Natural killer cell treated with Interleukin-12 subunit alpha and Interleukin-12 subunit beta and Interleukin-15 and Interleukin-18, amount 100 ng/mL, for 72 hours (primary cell): ENCODE data around the gene NLRP13. TPM values are rescaled to one million over a fixed set of nuclear protein-coding genes. Genes with fewer than 3 reads are reported as not detected.
"Not testable (repeated sequence)": the region's sequence is repeated elsewhere in the genome, so short reads cannot be mapped to it uniquely, and the experiment has no call there.

Experiments
- ATAC-seq, 2 donors: fragments of 150-1000 bp; cut with Tn5 transposase in 1 of 2; sonication (Bioruptor Pico), chemical (Tn5 transposase) in 1 of 2; 2 replicates each; pipeline ENCODE4 v1.10.0; 2021
- DNase-seq: peaks from one replicate; pipeline ENCODE4 v3.0.0; 2022; ENCODE audit warnings: low spot score
- H3K27ac Mint-ChIP-seq, 2 donors: 1 replicate in 1 of 2; 2 replicates in 1 of 2; pipeline ENCODE4 v1.8.0; 2022; ENCODE audit warnings: mixed read lengths in 2 of 2, mild to moderate bottlenecking in 1 of 2, moderate library complexity in 1 of 2
- H3K27me3 Mint-ChIP-seq, 2 donors: 1 replicate in 1 of 2; 2 replicates in 1 of 2; pipeline ENCODE4 v1.8.0; 2022; ENCODE audit warnings: mixed read lengths in 2 of 2
- H3K36me3 Mint-ChIP-seq: one replicate; pipeline ENCODE4 v1.8.0; 2022; ENCODE audit warnings: mixed read lengths
- H3K4me1 Mint-ChIP-seq, 2 donors: 1 replicate in 1 of 2; 2 replicates in 1 of 2; pipeline ENCODE4 v1.8.0; 2022; ENCODE audit warnings: low read depth in 2 of 2, mixed read lengths in 2 of 2, mild to moderate bottlenecking in 1 of 2
- H3K4me3 Mint-ChIP-seq: one replicate; pipeline ENCODE4 v1.8.0; 2022; ENCODE audit warnings: mixed read lengths
- H3K9me3 Mint-ChIP-seq: 2 replicates; pipeline ENCODE4 v1.8.0; 2022; ENCODE audit warnings: mixed read lengths
- total RNA-seq, 2 donors: library from RNA; stranded (reverse); gene quantifications; one replicate each; pipeline ENCODE4 v1.2.3, GENCODE V29; 2022

NLRP13 gene, protein sequence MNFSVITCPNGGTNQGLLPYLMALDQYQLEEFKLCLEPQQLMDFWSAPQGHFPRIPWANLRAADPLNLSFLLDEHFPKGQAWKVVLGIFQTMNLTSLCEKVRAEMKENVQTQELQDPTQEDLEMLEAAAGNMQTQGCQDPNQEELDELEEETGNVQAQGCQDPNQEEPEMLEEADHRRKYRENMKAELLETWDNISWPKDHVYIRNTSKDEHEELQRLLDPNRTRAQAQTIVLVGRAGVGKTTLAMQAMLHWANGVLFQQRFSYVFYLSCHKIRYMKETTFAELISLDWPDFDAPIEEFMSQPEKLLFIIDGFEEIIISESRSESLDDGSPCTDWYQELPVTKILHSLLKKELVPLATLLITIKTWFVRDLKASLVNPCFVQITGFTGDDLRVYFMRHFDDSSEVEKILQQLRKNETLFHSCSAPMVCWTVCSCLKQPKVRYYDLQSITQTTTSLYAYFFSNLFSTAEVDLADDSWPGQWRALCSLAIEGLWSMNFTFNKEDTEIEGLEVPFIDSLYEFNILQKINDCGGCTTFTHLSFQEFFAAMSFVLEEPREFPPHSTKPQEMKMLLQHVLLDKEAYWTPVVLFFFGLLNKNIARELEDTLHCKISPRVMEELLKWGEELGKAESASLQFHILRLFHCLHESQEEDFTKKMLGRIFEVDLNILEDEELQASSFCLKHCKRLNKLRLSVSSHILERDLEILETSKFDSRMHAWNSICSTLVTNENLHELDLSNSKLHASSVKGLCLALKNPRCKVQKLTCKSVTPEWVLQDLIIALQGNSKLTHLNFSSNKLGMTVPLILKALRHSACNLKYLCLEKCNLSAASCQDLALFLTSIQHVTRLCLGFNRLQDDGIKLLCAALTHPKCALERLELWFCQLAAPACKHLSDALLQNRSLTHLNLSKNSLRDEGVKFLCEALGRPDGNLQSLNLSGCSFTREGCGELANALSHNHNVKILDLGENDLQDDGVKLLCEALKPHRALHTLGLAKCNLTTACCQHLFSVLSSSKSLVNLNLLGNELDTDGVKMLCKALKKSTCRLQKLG
- total RNA-seq = not detected

DNA sequence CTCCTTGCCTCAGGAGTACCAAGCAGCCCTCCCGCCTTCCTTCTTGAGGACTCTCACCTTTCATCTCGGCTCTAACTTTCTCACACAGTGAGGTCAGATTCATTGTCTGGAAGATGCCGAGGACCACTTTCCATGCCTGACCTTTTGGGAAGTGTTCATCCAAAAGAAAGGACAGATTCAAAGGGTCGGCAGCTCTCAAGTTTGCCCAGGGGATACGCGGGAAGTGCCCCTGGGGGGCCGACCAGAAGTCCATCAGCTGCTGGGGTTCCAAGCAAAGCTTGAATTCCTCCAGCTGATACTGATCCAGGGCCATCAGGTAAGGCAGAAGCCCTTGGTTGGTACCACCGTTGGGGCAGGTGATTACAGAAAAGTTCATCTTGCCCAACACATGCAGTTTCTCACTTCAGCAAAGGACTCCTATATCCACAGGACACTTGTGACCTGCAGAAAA lies at the start of gene NLRP13:
Gene NLRP13 (minus strand): TSS at position 401 of the 451 bp plus-strand sequence. CDS start 25 bp downstream, at position 376.
- Mint-ChIP-seq H3K9me3 (peaks cover 3% of the 10 kb centered on the region), H3K36me3 (no peaks in the 10 kb centered on the region), H3K27ac (no peak within 1 kb of the TSS), H3K4me3 (no peak within 1 kb of the TSS), H3K4me1 (no peaks in the 10 kb centered on the region), H3K27me3 (no peaks in the 10 kb centered on the region)
- ATAC-seq (no peak), DNase-seq (no peak)

DNA sequence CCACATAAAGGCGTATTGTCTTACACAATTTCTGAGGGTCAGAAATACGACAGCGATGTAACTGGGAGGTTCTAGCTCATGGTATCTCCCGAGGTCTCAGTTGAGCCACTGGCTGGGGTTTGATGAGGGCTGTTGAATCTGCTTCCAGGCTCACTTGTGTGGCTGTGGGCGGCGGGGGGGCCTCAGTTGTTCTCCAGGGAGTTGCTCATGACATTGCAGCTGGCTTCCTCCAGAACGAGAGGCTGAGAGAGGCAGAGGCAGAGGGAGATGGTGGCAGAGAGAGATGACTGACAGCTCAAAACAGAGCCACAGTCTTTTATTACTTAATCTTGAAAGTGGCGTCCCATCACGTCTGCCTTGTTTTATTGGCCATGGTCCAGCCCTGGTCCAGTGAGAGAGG lies 48.3 kb upstream of the NLRP13 start:
- no peak overlapping the region for H3K4me3 Mint-ChIP-seq
- ATAC-seq (no peak), DNase-seq (no peak)
- no peaks in the 10 kb centered on the region for H3K27me3 Mint-ChIP-seq
- peaks cover 8% of the 10 kb centered on the region for H3K9me3 Mint-ChIP-seq
- H3K27ac Mint-ChIP-seq = no peak overlapping the region
- H3K4me1 Mint-ChIP-seq = no peaks in the 10 kb centered on the region
- no peaks in the 10 kb centered on the region for H3K36me3 Mint-ChIP-seq

DNA sequence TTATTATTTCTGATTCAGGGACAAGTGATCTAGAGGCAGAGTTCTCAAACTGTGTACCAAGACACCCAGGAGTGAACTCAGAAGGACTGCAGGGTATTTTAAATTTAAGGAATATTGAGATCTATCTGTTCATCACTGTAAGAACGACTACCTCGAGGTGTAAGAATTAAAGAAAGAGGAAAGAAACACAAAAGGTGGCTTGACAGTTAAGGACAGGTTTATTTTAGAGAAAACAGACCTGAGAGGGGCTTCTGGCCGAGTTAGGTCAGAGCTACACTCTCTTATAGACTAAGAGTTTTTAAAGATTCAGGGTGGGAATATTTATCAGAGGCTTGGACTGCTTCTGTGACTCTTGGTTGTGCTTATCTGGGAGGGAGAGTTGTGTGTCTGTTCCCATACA lies 41.8 kb upstream of the NLRP13 start:
- ATAC-seq = no peak
- Mint-ChIP-seq H3K9me3 (peaks cover 26% of the 10 kb centered on the region), H3K27me3 (no peaks in the 10 kb centered on the region)

DNA sequence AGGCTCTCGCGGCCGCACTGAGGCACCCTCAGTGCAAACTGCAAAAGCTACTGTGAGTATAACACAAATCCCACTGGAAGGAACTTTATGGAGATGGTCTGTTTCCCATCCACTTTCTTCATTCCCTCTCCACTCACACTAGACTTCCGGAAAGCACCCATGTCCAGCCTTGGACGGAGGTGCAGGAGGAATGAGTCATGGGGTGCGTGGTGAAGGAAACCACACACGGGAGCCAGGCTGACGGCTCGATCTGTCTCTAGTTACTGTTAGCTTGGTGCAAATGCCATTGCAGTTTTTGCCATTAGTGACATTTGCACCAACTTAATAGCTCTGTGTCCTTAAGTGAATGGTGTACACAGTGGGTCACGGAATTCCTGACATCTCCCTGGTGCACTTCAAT lies 30.1 kb upstream of the NLRP13 start:
- Mint-ChIP-seq H3K4me1 (no peaks in the 10 kb centered on the region), H3K27me3 (no peaks in the 10 kb centered on the region), H3K9me3 (no peaks in the 10 kb centered on the region), H3K36me3 (no peaks in the 10 kb centered on the region), H3K27ac (no peak overlapping the region), H3K4me3 (no peak overlapping the region)
- no peak for DNase-seq
- ATAC-seq = no peak

More for the DNA sequence above, 41.8 kb upstream of the NLRP13 start:
- DNase-seq = no peak
- Mint-ChIP-seq H3K36me3 (no peaks in the 10 kb centered on the region), H3K4me1 (no peaks in the 10 kb centered on the region), H3K4me3 (no peak overlapping the region), H3K27ac (no peak overlapping the region)

DNA sequence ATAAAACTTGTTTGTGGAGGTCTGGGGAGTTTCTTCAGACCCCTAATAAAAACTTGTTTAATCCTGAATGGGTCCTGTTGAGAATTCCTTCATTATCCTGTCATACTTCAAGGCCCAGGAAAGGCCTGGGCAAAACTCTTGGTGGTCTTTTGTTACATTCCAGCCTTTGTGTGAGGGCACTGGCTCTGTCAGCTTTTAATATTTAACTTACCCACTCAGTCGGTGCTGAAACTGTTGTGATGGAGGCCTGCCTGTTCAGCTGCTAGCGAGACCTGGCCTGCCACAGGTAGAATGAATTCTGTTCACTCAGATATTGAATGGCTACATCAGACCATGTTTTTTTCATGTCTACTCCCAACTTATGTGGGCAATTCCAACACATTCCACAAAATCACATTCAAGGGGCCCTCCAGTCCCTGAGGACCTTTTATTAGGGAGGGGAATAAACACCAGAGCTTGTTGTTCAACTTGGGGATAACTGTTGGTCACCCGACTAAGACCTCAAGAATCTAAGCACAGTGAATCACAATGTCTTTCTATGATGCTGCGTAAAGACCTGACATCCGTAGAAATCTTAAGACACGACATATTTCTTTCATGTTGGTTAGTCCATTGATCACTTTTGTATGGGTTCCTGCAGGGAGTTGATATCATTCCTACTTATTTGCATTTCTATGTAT lies 28.0 kb upstream of the NLRP13 start:
- no peaks in the 10 kb centered on the region for H3K36me3 Mint-ChIP-seq
- no peak overlapping the region for H3K4me3 Mint-ChIP-seq
- ATAC-seq = no peak
- no peak for DNase-seq
- no peaks in the 10 kb centered on the region for H3K9me3 Mint-ChIP-seq
- H3K27ac Mint-ChIP-seq = no peak overlapping the region
- no peaks in the 10 kb centered on the region for H3K4me1 Mint-ChIP-seq
- no peaks in the 10 kb centered on the region for H3K27me3 Mint-ChIP-seq

DNA sequence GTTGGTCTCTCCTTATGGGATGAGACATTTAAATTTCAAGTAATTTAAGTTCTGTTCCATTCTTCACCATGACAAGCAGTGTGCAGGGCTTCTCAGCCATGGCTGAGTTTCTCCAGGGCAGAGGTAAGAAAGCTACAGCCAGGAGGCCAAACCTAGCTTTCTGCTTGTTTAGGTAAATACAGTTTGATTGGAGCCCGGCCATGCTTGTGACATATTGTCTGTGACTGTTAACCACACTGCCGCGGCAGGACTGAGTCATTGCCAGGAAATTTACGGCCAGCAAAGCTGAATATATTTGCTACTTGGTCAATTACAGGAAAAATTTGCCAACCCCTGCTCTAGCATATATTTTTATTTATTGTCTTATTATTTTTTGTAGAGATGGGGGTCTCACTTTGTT lies 26.2 kb upstream of the NLRP13 start:
- no peak overlapping the region for H3K4me3 Mint-ChIP-seq
- DNase-seq = no peak
- H3K27ac Mint-ChIP-seq = no peak overlapping the region
- no peaks in the 10 kb centered on the region for H3K4me1 Mint-ChIP-seq
- H3K27me3 Mint-ChIP-seq = no peaks in the 10 kb centered on the region
- no peaks in the 10 kb centered on the region for H3K36me3 Mint-ChIP-seq
- no peaks in the 10 kb centered on the region for H3K9me3 Mint-ChIP-seq
- ATAC-seq = no peak

DNA sequence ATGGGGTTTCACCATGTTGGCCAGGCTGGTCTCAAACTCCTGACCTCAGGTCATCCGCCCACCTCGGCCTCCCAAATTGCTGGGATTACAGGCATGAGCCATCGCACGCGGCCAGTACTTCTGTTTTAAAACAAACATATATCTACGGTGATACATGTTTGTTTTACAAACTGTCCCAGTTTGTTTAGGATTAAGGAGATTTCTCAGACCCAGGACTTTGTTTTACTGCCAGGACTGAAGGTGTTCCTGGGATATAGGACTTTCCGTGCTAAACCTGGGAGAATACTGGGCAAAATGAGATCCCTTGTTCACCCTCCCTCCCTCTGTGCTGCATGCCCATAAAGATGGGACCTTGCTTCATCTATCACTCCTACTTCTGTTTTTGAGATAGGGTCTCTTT lies 24.3 kb upstream of the NLRP13 start:
- ATAC-seq (no peak), DNase-seq (no peak)
- peaks cover 3% of the 10 kb centered on the region for H3K9me3 Mint-ChIP-seq
- H3K27me3 Mint-ChIP-seq = no peaks in the 10 kb centered on the region
- no peaks in the 10 kb centered on the region for H3K36me3 Mint-ChIP-seq
- H3K27ac Mint-ChIP-seq = no peak overlapping the region
- no peaks in the 10 kb centered on the region for H3K4me1 Mint-ChIP-seq
- no peak overlapping the region for H3K4me3 Mint-ChIP-seq

DNA sequence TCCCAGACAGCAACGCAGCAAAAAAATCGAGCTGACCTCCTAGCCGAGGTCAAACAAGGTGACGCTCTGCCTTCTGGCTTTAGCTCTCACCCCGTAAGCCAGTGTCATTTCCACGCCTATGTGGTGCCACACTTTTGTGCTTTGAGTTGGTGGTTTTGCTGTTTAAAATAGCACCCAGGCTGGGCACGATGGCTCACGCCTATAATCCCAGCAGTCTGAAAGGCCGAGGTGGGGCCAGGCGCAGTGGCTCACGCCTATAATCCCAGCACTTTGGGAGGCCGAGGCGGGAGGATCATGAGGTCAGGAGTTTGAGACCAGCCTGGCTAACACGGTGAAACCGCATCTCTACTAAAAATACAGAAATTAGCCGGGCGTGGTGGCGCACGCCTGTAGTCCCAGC lies 18.4 kb upstream of the NLRP13 start:
- not testable (repeated sequence) for H3K27ac Mint-ChIP-seq, H3K36me3 Mint-ChIP-seq, DNase-seq, H3K4me3 Mint-ChIP-seq, ATAC-seq, H3K27me3 Mint-ChIP-seq, H3K9me3 Mint-ChIP-seq, H3K4me1 Mint-ChIP-seq

DNA sequence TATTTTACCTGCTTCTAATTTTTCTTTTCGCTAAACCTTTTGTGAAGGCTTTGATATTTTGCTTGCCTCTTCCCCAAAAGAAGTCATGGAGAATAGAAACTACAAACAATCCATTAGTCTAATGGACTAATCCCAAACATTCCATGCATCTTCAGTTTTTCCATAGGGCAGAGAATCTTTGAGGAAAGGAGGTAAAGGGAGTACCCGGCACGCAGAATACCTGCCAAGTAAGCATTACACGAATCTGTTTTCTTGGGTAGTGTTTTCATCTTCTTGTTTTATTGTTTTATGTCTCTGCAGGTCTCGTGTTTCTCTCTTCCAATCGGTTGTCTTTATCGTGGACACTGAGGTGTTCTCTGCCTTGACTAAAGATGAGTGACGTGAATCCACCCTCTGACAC lies 15.4 kb upstream of the NLRP13 start, which contains the start of gene NLRP8:
Gene NLRP8 (plus strand): TSS at position 301 of the 400 bp plus-strand sequence.
- no peak for ATAC-seq
- Mint-ChIP-seq H3K36me3 (no peaks in the 10 kb centered on the region), H3K27me3 (peaks cover 0 to 2% of the 10 kb centered on the region in 2 donors), H3K4me3 (no peak within 1 kb of the TSS), H3K9me3 (peaks cover 14% of the 10 kb centered on the region), H3K27ac (no peak within 1 kb of the TSS), H3K4me1 (no peaks in the 10 kb centered on the region)
- no peak for DNase-seq

DNA sequence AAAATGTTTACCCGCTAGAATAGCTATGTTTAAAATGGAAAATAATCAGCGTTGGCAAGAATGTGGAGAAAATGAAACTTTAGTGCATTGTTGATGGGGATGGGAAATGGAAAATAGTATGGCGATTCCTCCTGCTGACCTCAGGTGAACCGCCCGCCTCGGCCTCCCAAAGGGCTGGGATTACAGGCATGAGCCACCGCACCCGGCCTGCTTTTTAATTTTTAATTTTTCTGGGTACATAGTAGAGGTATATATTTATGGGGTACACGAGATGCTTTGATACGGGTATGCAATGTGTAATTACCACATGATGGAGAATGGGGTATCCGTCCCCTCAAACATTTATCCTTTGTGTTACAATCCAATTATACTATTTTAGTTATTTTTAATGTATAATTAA lies 8.2 kb upstream of the NLRP13 start:
- H3K36me3 Mint-ChIP-seq = no peaks in the 10 kb centered on the region
- H3K27me3 Mint-ChIP-seq = no peaks in the 10 kb centered on the region
- peaks cover 9% of the 10 kb centered on the region for H3K9me3 Mint-ChIP-seq
- DNase-seq (no peak), ATAC-seq (no peak)
- H3K4me1 Mint-ChIP-seq = no peaks in the 10 kb centered on the region
- H3K27ac Mint-ChIP-seq = no peak overlapping the region
- no peak overlapping the region for H3K4me3 Mint-ChIP-seq

DNA sequence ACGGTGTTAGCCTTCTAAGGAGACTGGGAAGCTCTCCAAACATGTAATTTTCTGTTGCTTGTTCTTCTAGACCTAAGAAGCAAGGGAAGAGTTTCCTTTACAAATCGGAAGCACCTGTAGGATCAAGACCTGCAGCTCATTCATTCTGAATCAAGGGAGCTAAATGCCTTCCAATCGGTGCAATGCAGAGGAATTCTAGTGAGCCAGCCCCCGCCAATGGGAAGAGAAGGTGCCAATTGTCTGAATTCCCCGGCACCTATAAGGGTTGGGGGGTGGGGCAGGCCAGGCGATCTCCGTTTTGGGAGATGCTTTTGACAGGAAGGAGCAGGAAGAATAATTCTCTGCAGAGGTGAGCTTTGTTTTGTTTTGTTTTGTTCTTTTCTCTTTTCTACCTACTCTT lies 7.1 kb upstream of the NLRP13 start:
- Mint-ChIP-seq H3K4me1 (no peaks in the 10 kb centered on the region), H3K27ac (no peak overlapping the region), H3K36me3 (no peaks in the 10 kb centered on the region)

DNA sequence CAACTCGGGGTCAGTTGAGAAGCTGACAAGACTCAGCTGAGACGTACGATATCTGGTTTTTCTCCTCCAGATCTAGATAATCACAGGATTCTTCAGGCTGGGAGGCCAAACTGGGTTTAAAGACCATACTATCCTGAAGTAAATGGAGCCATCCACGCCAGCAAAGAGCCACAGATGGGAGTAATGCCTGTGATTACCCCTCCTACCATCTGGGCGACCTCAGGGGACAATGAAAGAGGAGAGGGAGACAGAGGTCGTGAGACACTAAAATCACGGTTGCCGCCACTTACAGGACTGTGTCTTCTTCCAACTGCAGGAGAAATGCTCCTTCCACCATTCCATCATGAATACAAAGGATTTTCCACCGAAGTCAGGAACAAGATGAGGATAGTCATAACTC lies 3.1 kb upstream of the NLRP13 start:
- H3K9me3 Mint-ChIP-seq = peaks cover 3% of the 10 kb centered on the region
- ATAC-seq (no peak), DNase-seq (no peak)
- no peak overlapping the region for H3K27ac Mint-ChIP-seq
- no peak overlapping the region for H3K4me3 Mint-ChIP-seq
- no peaks in the 10 kb centered on the region for H3K27me3 Mint-ChIP-seq
- no peaks in the 10 kb centered on the region for H3K4me1 Mint-ChIP-seq
- H3K36me3 Mint-ChIP-seq = no peaks in the 10 kb centered on the region

More for the DNA sequence above, 7.1 kb upstream of the NLRP13 start:
- Mint-ChIP-seq H3K9me3 (peaks cover 9% of the 10 kb centered on the region), H3K27me3 (no peaks in the 10 kb centered on the region), H3K4me3 (no peak overlapping the region)
- DNase-seq (no peak), ATAC-seq (no peak)

DNA sequence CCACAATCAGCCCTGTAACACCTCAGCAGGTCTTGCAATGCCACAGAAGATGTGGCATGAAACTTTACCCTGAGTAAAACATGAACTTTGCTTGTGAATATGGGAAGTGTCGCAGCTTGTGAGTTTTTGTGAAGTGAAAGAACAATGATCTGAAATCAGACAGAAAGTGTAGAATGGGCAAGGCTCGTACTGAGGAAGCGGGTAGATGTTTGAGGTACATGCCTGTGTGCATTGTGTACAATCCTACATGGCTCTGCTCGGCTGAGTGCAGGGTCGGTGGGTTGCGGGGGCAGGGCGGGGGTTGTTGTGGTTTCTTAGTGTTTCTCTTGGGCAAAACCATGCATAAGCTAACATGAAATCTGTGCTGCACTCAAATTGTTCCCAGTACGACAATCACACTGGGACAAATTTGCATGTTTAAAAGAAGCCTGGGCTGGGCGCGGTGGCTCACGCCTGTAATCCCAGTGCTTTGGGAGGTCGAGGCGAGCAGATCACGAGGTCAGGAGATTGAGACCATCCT lies 1.1 kb downstream of the NLRP13 start:
- H3K4me1 Mint-ChIP-seq = no peaks in the 10 kb centered on the region
- H3K9me3 Mint-ChIP-seq = peaks cover 3% of the 10 kb centered on the region
- no peaks in the 10 kb centered on the region for H3K36me3 Mint-ChIP-seq
- DNase-seq = no peak
- H3K27me3 Mint-ChIP-seq = no peaks in the 10 kb centered on the region
- H3K4me3 Mint-ChIP-seq = no peak overlapping the region
- no peak overlapping the region for H3K27ac Mint-ChIP-seq
- ATAC-seq = no peak
